GM06990 (cell line): Measurements from ENCODE around the gene MCRIP1.

ENCODE experiments used
- DNase-seq: peaks from one replicate; pipeline ENCODE4 v3.0.0-alpha.2; 2011; ENCODE audit not compliant: insufficient read length; ENCODE audit errors: extremely low read depth
- H3K27me3 ChIP-seq: replicated peaks from 2 replicates; pipeline ENCODE4 v1.6.0; 2011; ENCODE audit warnings: low read length; ENCODE audit not compliant: control insufficient read depth, insufficient read depth
- H3K36me3 ChIP-seq: 2 replicates; pipeline ENCODE4 v1.5.1; 2011; ENCODE audit warnings: low read length; ENCODE audit not compliant: control insufficient read depth, insufficient read depth
- H3K4me3 ChIP-seq: replicated peaks from 2 replicates; pipeline ENCODE4 v1.5.1; 2011; ENCODE audit warnings: low read depth, mild to moderate bottlenecking, control low read depth, low read length
- TF ChIP-seq, protein P1 (sequence below): IDR thresholded peaks from 2 replicates; pipeline ENCODE4 v1.5.1; 2011; ENCODE audit warnings: low read length, control low read depth, mild to moderate bottlenecking, inconsistent platforms; ENCODE audit not compliant: insufficient read depth, poor library complexity, severe bottlenecking

MCRIP1 gene

DNA sequence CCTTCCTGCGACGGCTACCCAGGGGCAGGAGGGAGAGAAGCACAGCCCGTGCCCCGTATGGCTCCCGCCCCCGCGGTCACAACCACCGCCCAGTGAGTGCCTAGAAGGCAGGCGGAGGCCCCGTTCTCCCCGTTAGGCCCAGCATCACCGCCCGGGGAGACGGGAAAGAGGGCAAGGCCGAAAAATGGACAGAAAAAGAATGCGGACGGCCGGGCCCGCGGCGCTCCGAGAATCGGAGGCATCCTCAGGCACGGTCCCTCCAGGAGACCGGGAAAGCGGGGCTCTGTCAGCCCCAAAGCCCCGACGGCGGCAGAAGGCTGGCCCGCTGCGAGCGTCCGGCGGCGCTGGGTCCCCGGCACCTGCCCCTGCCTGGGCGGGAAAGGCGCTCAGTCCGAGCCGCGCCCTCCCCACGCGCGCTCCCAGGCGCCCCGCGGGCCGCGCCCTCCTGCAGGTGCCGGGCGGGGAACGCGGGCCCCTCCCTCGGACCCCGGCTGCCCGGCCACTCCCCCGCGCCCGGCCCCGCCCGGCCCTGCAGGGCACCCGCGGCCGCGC lies 407 bp downstream of the MCRIP1 start:
- TF ChIP-seq, protein P1, sequence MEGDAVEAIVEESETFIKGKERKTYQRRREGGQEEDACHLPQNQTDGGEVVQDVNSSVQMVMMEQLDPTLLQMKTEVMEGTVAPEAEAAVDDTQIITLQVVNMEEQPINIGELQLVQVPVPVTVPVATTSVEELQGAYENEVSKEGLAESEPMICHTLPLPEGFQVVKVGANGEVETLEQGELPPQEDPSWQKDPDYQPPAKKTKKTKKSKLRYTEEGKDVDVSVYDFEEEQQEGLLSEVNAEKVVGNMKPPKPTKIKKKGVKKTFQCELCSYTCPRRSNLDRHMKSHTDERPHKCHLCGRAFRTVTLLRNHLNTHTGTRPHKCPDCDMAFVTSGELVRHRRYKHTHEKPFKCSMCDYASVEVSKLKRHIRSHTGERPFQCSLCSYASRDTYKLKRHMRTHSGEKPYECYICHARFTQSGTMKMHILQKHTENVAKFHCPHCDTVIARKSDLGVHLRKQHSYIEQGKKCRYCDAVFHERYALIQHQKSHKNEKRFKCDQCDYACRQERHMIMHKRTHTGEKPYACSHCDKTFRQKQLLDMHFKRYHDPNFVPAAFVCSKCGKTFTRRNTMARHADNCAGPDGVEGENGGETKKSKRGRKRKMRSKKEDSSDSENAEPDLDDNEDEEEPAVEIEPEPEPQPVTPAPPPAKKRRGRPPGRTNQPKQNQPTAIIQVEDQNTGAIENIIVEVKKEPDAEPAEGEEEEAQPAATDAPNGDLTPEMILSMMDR, result no peak
- Histone ChIP-seq H3K27me3 (no peaks in the 10 kb centered on the region), H3K36me3 (no peaks in the 10 kb centered on the region; the same call in 1 of the 2 replicates), H3K4me3 (peak overlapping the region; percentile 79)
- DNase-seq, result no peak

GRCh38 chr17:81831957-81832607 lies 1.0 kb downstream of the MCRIP1 start:
- no peaks in the 10 kb centered on the region; the same call in 1 of the 2 replicates for H3K36me3 ChIP-seq
- DNase-seq, result peak; percentile 48
- H3K27me3 ChIP-seq, result no peaks in the 10 kb centered on the region
- TF ChIP-seq, protein P1, result peak; percentile 3
- peak overlapping the region; percentile 79 for H3K4me3 ChIP-seq

GRCh38 chr17:81831563-81831956 lies 1.5 kb downstream of the MCRIP1 start:
- DNase-seq, result no peak
- no peaks in the 10 kb centered on the region; the same call in 1 of the 2 replicates for H3K36me3 ChIP-seq
- TF ChIP-seq, protein P1, result no peak
- H3K4me3 ChIP-seq, result peak overlapping the region; percentile 79
- H3K27me3 ChIP-seq, result no peaks in the 10 kb centered on the region

DNA sequence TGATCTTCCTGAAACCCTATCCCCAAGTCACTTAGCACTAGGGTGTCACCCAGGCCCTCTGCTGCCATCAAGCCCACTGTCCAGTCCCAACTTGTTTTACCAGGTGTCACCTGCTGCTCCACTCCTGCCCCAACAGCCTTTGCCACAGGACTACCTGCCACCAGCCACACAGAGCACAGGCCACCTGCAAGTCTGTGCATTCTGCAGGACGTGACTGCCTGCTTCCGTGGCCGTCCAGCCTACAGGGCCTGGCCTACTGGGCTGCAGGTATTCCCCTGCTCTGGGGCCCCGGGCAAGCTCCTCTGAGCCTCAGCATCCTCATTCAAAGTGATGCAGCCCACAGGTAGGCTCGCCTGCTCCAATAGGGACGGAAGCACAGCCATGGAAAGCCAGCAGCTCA lies 3.2 kb downstream of the MCRIP1 start:
- no peaks in the 10 kb centered on the region for H3K27me3 ChIP-seq
- no peaks in the 10 kb centered on the region for H3K36me3 ChIP-seq
- H3K4me3 ChIP-seq, result no peak overlapping the region
- TF ChIP-seq, protein P1, result no peak
- DNase-seq, result no peak

DNA sequence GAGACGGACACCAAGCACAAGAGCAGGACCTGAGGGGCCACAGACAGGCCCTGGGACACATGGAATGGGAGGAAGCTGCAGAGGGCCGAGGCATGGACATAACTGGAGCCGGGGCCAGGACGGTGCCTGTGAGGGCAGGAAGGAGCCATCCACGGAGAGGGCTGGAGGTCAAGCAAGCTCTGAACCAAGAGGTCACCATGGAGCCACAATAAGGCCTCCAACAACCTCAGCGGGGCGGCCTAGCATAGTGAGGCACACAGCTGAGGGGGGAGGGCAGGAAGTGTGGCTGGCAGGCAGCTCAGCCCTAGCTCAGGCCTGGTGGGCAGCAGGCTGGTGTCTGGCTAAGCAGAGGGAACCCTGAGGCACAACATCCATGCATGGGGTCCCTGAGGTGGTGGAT lies 4.4 kb downstream of the MCRIP1 start:
- Histone ChIP-seq H3K36me3 (no peaks in the 10 kb centered on the region), H3K27me3 (no peaks in the 10 kb centered on the region), H3K4me3 (no peak overlapping the region)
- TF ChIP-seq, protein P1, result no peak
- no peak for DNase-seq
